Heart left ventricle (tissue), 16 donors: ENCODE data around the gene SLC47A2. TPM values are rescaled to one million over a fixed set of nuclear protein-coding genes. Genes with fewer than 3 reads are reported as not detected.

Experiments
- ATAC-seq, 4 donors: fragments of 200-7000 bp; cut with Tn5 transposase; one replicate each; pipeline ENCODE4 v1.9.1; 2020 to 2022; ENCODE audit warnings: moderate library complexity in 4 of 4, mild to moderate bottlenecking in 3 of 4, moderate number of reproducible peaks in 1 of 4
- DNase-seq, 5 donors: peaks; one replicate each; pipeline ENCODE4 v3.0.0-alpha.2; 2020
- H3K27ac ChIP-seq, 12 donors: fragments of 200-600 bp; sonication (generic) in 4 of 12; one replicate each; pipeline versions ENCODE4 v1.5.0 to v1.8.0; 2016 to 2022; ENCODE audit warnings: mild to moderate bottlenecking in 2 of 12
- H3K27me3 ChIP-seq, 9 donors: fragments of 200-600 bp; sonication (generic) in 2 of 9; one replicate each; pipeline versions ENCODE4 v1.5.1 to v1.8.0; 2016 to 2022; ENCODE audit warnings: mild to moderate bottlenecking in 3 of 9
- H3K36me3 ChIP-seq, 9 donors: fragments of 200-600 bp; sonication (generic) in 2 of 9; one replicate each; pipeline versions ENCODE4 v1.5.0 to v1.8.0; 2018 to 2022; ENCODE audit warnings: mild to moderate bottlenecking in 2 of 9
- H3K4me1 ChIP-seq, 12 donors: fragments of 200-600 bp; sonication (generic) in 4 of 12; one replicate each; pipeline versions ENCODE4 v1.5.0 to v1.8.0; 2016 to 2022; ENCODE audit warnings: mild to moderate bottlenecking in 3 of 12
- H3K4me3 ChIP-seq, 12 donors: fragments of 200-600 bp; sonication (generic) in 4 of 12; one replicate each; pipeline versions ENCODE4 v1.5.0 to v1.8.0; 2017 to 2022; ENCODE audit warnings: mild to moderate bottlenecking in 9 of 12, moderate library complexity in 4 of 12
- H3K9me3 ChIP-seq, 12 donors: fragments of 200-600 bp; sonication (generic) in 4 of 12; one replicate each; pipeline versions ENCODE4 v1.5.0 to v1.8.0; 2016 to 2022; ENCODE audit warnings: mild to moderate bottlenecking in 1 of 12
- CTCF ChIP-seq, 12 donors: fragments of 200-600 bp; sonication (generic) in 4 of 12; IDR thresholded peaks; one replicate each; pipeline versions ENCODE4 v1.5.0 to v1.8.0; 2018 to 2022; ENCODE audit warnings: antibody characterized with exemption in 12 of 12, mild to moderate bottlenecking in 5 of 12
- POLR2A ChIP-seq, 2 donors: fragments of 450-650 bp; IDR thresholded peaks; one replicate each; pipeline ENCODE4 v1.6.1; 2017; ENCODE audit warnings: antibody characterized with exemption in 2 of 2, mild to moderate bottlenecking in 2 of 2, moderate library complexity in 2 of 2
- WGBS, 4 donors: extraction: QIAGEN DNeasy Blood & Tissue Kit in 2 of 4; methylation state at CpG; one replicate each; pipeline versions ENCODE4 v1.1.5 to v1.1.7; 2013 to 2018; 5-methylcytosine and 5-hydroxymethylcytosine counted together
- intact Hi-C, 10 donors: fragments of 100-400 bp; cut with DNase I; formaldehyde crosslinking; loops; one replicate each; pipeline versions ENCODE4 v1.11.1 to v1.14.2; 2022
- polyA plus RNA-seq, 2 donors: library from polyadenylated mRNA; stranded (reverse); fragments of 200-250 nt; gene quantifications; one replicate each; pipeline ENCODE4 v1.2.3, GENCODE V29; 2013
- total RNA-seq, 9 donors: library from RNA; depleted of rRNA in 2 of 9; stranded (reverse); fragments of >200 nt in 2 of 9; fragmentation: NEBNext Ultra II Directional in 3 of 9; extraction: Animal tissue kit (Norgen Biotek cat#: 25700) in 3 of 9; gene quantifications; one replicate each; pipeline versions ENCODE4 v1.1.0 to v1.2.4, GENCODE V29; 2016 to 2023
- donor health status: ischemic (EF 13 %, LVEDD 7.1; RV severe dilation, severe dysfunction).
- donor health status: healthy with polysubstance abuse.
- donor health status: DM: no; HTN: yes; CAD: no.
- donor health status: DM: no; HTN: no; CAD: no.
- donor health status: ischemic (EF 25% LVEDD 6.9; RV normal size, moderate dysfunction).
- donor health status: ischemic (EF 25% LVEDD 5.7; RV mildly dilated, moderate dysfunction).
- donor health status: healthy.
- donor health status: DM: yes; HTN: yes; CAD: no.
- donor health status: ischemic (EF 35%, LVEDD 5.7; RV mildly dilated, moderate dysfunction).
- donor health status: nonischemic (EF 11% LVEDD 7.7; RV severe dilation, severe dysfunction).
- donor health status: DM: yes; HTN: yes; CAD: no.
- donor health status: PGD.
- donor health status: ischemic (EF 29% LVEDD 5.4; RV normal size, mild dysfunction).
- donor health status: nonischemic (EF 23%, LVEDD 6.1; RV moderate dilation, normal function).

SLC47A2 gene
- total and polyA plus RNA-seq, 11 donors: 0.32 TPM; not detected in 10

GRCh38 chr17:19744492-19744891 lies 28.1 kb upstream of the SLC47A2 start:
- H3K36me3 ChIP-seq: no peaks in the 10 kb centered on the region
- H3K27ac ChIP-seq: peak overlapping the region in 6 of 12 donors; percentile 32 to 64 (median 59)
- ATAC-seq (peak in 3 of 4 donors; percentile 25 to 51 (median 32)), DNase-seq (peak in 1 of 5 donors; percentile 36)
- peak overlapping the region; percentile 28 to 65 (median 60) for H3K4me3 ChIP-seq
- H3K27me3 ChIP-seq: no peaks in the 10 kb centered on the region
- WGBS, 4 donors: 9 to 16% (median 10%) methylated on average over 17 to 26 of the region's 26 CpGs
- TF ChIP-seq POLR2A (IDR thresholded peaks at IDR 0.05) (no peak), CTCF (IDR thresholded peaks at IDR 0.05) (no peak)
- intact Hi-C loops: loop anchor here in 2 of 10 donors (10.0 kb wide), 2 partner anchors 80 to 100 kb away; partner anchors contain the start of gene ALDH3A2 (in 1 of the 2)
- no peaks in the 10 kb centered on the region for H3K9me3 ChIP-seq
- H3K4me1 ChIP-seq: peaks cover 0 to 13% (median 5%) of the 10 kb centered on the region in 12 donors

- no peak for TF ChIP-seq CTCF (IDR thresholded peaks at IDR 0.05)
- TF ChIP-seq POLR2A (IDR thresholded peaks at IDR 0.05): no peak
- intact Hi-C loops: loop anchor here in 2 of 10 donors (10.0 kb wide), 2 partner anchors 79 to 99 kb away; partner anchors contain the start of gene ALDH3A2 (in 1 of the 2)
- H3K4me3 ChIP-seq: no peak overlapping the region
- no peak overlapping the region for H3K27ac ChIP-seq
- no peaks in the 10 kb centered on the region for H3K9me3 ChIP-seq
- H3K4me1 ChIP-seq: peaks cover 0 to 13% (median 5%) of the 10 kb centered on the region in 12 donors
- peak in 1 of 5 donors; percentile 56 for DNase-seq
- no peak for ATAC-seq
- no peaks in the 10 kb centered on the region for H3K36me3 ChIP-seq
- WGBS, 4 donors: 92 to 96% (median 94%) methylated on average over 16 to 34 of the region's 34 CpGs
- no peaks in the 10 kb centered on the region for H3K27me3 ChIP-seq
These were observed 27.0 kb upstream of the SLC47A2 start for GRCh38 chr17:19743101-19744100.

- no peaks in the 10 kb centered on the region for H3K36me3 ChIP-seq
- peaks cover 0 to 13% (median 5%) of the 10 kb centered on the region in 12 donors for H3K4me1 ChIP-seq
- no peak overlapping the region for H3K27ac ChIP-seq
- 91 to 100% (median 93%) methylated on average over 4 to 10 of the region's 10 CpGs for WGBS, 4 donors
- H3K4me3 ChIP-seq: no peak overlapping the region
- no peaks in the 10 kb centered on the region for H3K9me3 ChIP-seq
- ATAC-seq (no peak), DNase-seq (no peak)
- no peak for TF ChIP-seq CTCF (IDR thresholded peaks at IDR 0.05)
- TF ChIP-seq POLR2A (IDR thresholded peaks at IDR 0.05): no peak
- intact Hi-C loops: loop anchor here in 2 of 10 donors (10.0 kb wide), 2 partner anchors 78 to 98 kb away; partner anchors contain the start of gene ALDH3A2 (in 1 of the 2)
- no peaks in the 10 kb centered on the region for H3K27me3 ChIP-seq
These were observed 26.1 kb upstream of the SLC47A2 start for GRCh38 chr17:19742495-19742894.
